CD14-positive monocyte (primary cell): Measurements from ENCODE around the gene RASD1. TPM values are rescaled to one million over a fixed set of nuclear protein-coding genes. Genes with fewer than 3 reads are reported as not detected.

ENCODE experiments used
- DNase-seq, 3 donors: peaks; one replicate each; pipeline ENCODE4 v3.0.0-alpha.2; 2011 to 2022
- H2AFZ ChIP-seq: 2 replicates; pipeline ENCODE4 v1.6.0; 2012; ENCODE audit warnings: mild to moderate bottlenecking, low read depth, low read length, inconsistent platforms; ENCODE audit not compliant: insufficient read depth, poor library complexity, severe bottlenecking
- H3K27ac ChIP-seq, 2 donors: 1 replicate in 1 of 2; 2 replicates in 1 of 2; pipeline ENCODE4 v1.5.1; 2012 to 2013; ENCODE audit warnings: low read length in 2 of 2, control low read depth in 1 of 2, inconsistent platforms in 1 of 2, low read depth in 1 of 2, mild to moderate bottlenecking in 1 of 2
- H3K27me3 ChIP-seq, 2 donors: one replicate each; pipeline versions ENCODE4 v1.6.0 to v1.6.1; 2011 to 2013; ENCODE audit warnings: low read length in 2 of 2; ENCODE audit not compliant: control insufficient read depth in 2 of 2, insufficient read depth in 2 of 2
- H3K36me3 ChIP-seq, 2 donors: replicated peaks in 1 of 2; 1 replicate in 1 of 2; 2 replicates in 1 of 2; pipeline versions ENCODE4 v1.5.1 to v1.6.1; 2012 to 2013; ENCODE audit warnings: low read length in 2 of 2, control low read depth in 1 of 2, inconsistent platforms in 1 of 2, mild to moderate bottlenecking in 1 of 2; ENCODE audit not compliant: insufficient read depth in 2 of 2, control insufficient read depth in 1 of 2
- H3K4me1 ChIP-seq, 2 donors: 1 replicate in 1 of 2; 2 replicates in 1 of 2; pipeline versions ENCODE4 v1.5.1 to v1.6.1; 2012 to 2013; ENCODE audit warnings: low read length in 2 of 2, control low read depth in 1 of 2, inconsistent platforms in 1 of 2, mild to moderate bottlenecking in 1 of 2, moderate library complexity in 1 of 2; ENCODE audit not compliant: insufficient read depth in 2 of 2, control insufficient read depth in 1 of 2
- H3K4me2 ChIP-seq: replicated peaks from 2 replicates; pipeline ENCODE3; 2012; ENCODE audit warnings: low read length, moderate library complexity, mild to moderate bottlenecking; ENCODE audit not compliant: poor library complexity, severe bottlenecking; ENCODE audit errors: extremely low read depth
- H3K4me3 ChIP-seq, 3 experiments: fragments of 200-600 bp in 1 of 3; sonication (generic) in 1 of 3; replicated peaks in 1 of 3; 1 replicate in 2 of 3; 2 replicates in 1 of 3; pipeline ENCODE4 v1.5.1; 2011 to 2013; ENCODE audit warnings: low read length in 3 of 3, mild to moderate bottlenecking in 3 of 3, control low read depth in 2 of 3, low read depth in 2 of 3, inconsistent platforms in 1 of 3, moderate library complexity in 1 of 3
- H3K79me2 ChIP-seq: 2 replicates; pipeline ENCODE4 v1.6.0; 2012; ENCODE audit warnings: mild to moderate bottlenecking, control low read depth, inconsistent platforms, low read length, moderate library complexity; ENCODE audit not compliant: insufficient read depth
- H3K9ac ChIP-seq: 2 replicates; pipeline ENCODE4 v1.6.0; 2017; ENCODE audit warnings: low read length, mild to moderate bottlenecking; ENCODE audit not compliant: insufficient read depth, poor library complexity, severe bottlenecking
- H3K9me3 ChIP-seq, 2 donors: replicated peaks in 1 of 2; 1 replicate in 1 of 2; 2 replicates in 1 of 2; pipeline versions ENCODE4 v1.5.1 to v1.6.1; 2012 to 2013; ENCODE audit warnings: low read length in 2 of 2, control low read depth in 1 of 2; ENCODE audit not compliant: control insufficient read depth in 1 of 2, insufficient read depth in 1 of 2
- H4K20me1 ChIP-seq: 2 replicates; pipeline ENCODE4 v1.6.0; 2012; ENCODE audit warnings: mild to moderate bottlenecking, low read length, control low read depth, moderate library complexity; ENCODE audit not compliant: insufficient read depth
- H3K27ac Mint-ChIP-seq, 7 donors: one replicate each; pipeline ENCODE4 v1.8.0; 2020; ENCODE audit warnings: mild to moderate bottlenecking in 7 of 7, mixed read lengths in 7 of 7, moderate library complexity in 6 of 7, inconsistent platforms in 2 of 7
- H3K27me3 Mint-ChIP-seq, 3 donors: one replicate each; pipeline ENCODE4 v1.8.0; 2021 to 2022; ENCODE audit warnings: low read depth in 3 of 3, mild to moderate bottlenecking in 3 of 3, mixed read lengths in 3 of 3, moderate library complexity in 3 of 3, inconsistent platforms in 1 of 3
- H3K36me3 Mint-ChIP-seq, 2 donors: one replicate each; pipeline ENCODE4 v1.8.0; 2020; ENCODE audit warnings: mixed read lengths in 2 of 2, inconsistent platforms in 1 of 2, mild to moderate bottlenecking in 1 of 2
- H3K4me1 Mint-ChIP-seq: one replicate; pipeline ENCODE4 v1.8.0; 2020; ENCODE audit warnings: mild to moderate bottlenecking, mixed read lengths
- H3K4me3 Mint-ChIP-seq, 2 donors: one replicate each; pipeline ENCODE4 v1.8.0; 2020; ENCODE audit warnings: mild to moderate bottlenecking in 2 of 2, mixed read lengths in 2 of 2, moderate library complexity in 1 of 2
- H3K9me3 Mint-ChIP-seq, 7 donors: one replicate each; pipeline ENCODE4 v1.8.0; 2020 to 2022; ENCODE audit warnings: mixed read lengths in 7 of 7, mild to moderate bottlenecking in 6 of 7, moderate library complexity in 6 of 7, inconsistent platforms in 2 of 7
- CTCF ChIP-seq: fragments of 200-600 bp; IDR thresholded peaks from one replicate; pipeline ENCODE4 v1.8.0; 2022; ENCODE audit warnings: antibody characterized with exemption, mild to moderate bottlenecking
- WGBS: methylation state at CpG from one replicate; pipeline ENCODE4 v1.1.5; 2013; ENCODE audit warnings: missing lambda C conversion rate; ENCODE audit not compliant: insufficient coverage; 5-methylcytosine and 5-hydroxymethylcytosine counted together
- intact Hi-C, 2 donors: fragments of 100-400 bp; cut with micrococcal nuclease; formaldehyde crosslinking; loops; one replicate each; pipeline versions ENCODE4 v1.15.0 to v1.15.1; 2023
- polyA plus RNA-seq, 3 donors: library from polyadenylated mRNA; depleted of rRNA in 1 of 3; unstranded in 2 of 3; stranded (reverse) in 1 of 3; fragments of 300-500 nt in 2 of 3; fragments of >200 nt in 1 of 3; fragmentation: Illumina TruSeq in 2 of 3; gene quantifications; 1 replicate in 2 of 3; 2 replicates in 1 of 3; pipeline ENCODE4 v1.2.3, GENCODE V29; 2012 to 2021

The RASD1 gene
- polyA plus RNA-seq, 3 donors: 0.88 to 12.4 (median 1.3) TPM

- Histone ChIP-seq H3K79me2 (no peaks in the 10 kb centered on the region), H3K4me3 (no peak overlapping the region), H3K4me1 (no peaks in the 10 kb centered on the region), H3K9ac (no peak overlapping the region), H3K4me2 (no peak overlapping the region), H4K20me1 (no peaks in the 10 kb centered on the region), H3K36me3 (no peaks in the 10 kb centered on the region), H3K27ac (no peak overlapping the region), H3K27me3 (no peaks in the 10 kb centered on the region), H2AFZ (no peak overlapping the region), H3K9me3 (no peaks in the 10 kb centered on the region)
- Mint-ChIP-seq H3K27ac (no peak overlapping the region), H3K9me3 (no peaks in the 10 kb centered on the region), H3K36me3 (no peaks in the 10 kb centered on the region), H3K4me1 (no peaks in the 10 kb centered on the region), H3K4me3 (no peak overlapping the region), H3K27me3 (peaks cover 0 to 2% (median 1%) of the 10 kb centered on the region in 3 donors)
- no peak for DNase-seq
- WGBS: 95% methylated on average over 5 of the region's 5 CpGs
- intact Hi-C loops: no loop called here
- no peak for TF ChIP-seq CTCF
These were observed 48.9 kb downstream of the RASD1 start for GRCh38 chr17:17447264-17447663.

DNA sequence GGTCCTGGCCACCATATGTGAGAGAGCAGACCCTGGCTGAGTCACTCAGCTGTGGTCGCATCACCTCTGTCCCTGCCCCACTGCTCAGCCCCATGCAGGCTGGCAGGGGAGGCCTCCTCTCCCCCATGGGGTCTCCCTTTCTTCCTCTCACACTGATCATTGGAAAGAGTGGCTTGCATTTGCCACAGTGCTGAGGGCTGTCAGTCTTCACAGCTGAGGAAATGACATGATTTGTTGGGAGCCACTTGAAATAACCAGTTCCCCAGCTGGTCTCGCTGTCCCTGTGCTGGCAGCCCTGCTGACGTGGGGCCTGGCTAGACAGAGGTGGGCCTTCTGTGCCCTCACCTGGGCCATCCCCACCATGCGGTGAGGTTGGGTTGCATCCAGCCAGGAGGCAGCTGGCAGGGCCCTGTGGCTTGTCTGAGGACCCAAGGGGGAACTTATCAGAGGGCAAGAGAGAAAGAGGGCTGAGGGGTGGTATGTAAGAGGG lies 49.5 kb downstream of the RASD1 start:
- no peak overlapping the region for H3K4me3 ChIP-seq
- H3K36me3 Mint-ChIP-seq: no peaks in the 10 kb centered on the region
- TF ChIP-seq CTCF: no peak
- intact Hi-C loops: no loop called here
- no peak overlapping the region for H3K27ac ChIP-seq
- H3K9ac ChIP-seq: no peak overlapping the region
- peaks cover 0 to 2% (median 1%) of the 10 kb centered on the region in 3 donors for H3K27me3 Mint-ChIP-seq
- H3K4me1 Mint-ChIP-seq: no peaks in the 10 kb centered on the region
- H3K27ac Mint-ChIP-seq: peak overlapping the region in 1 of 7 donors; percentile 81
- H3K36me3 ChIP-seq: no peaks in the 10 kb centered on the region
- H3K4me3 Mint-ChIP-seq: no peak overlapping the region
- no peaks in the 10 kb centered on the region for H4K20me1 ChIP-seq
- DNase-seq: no peak
- no peaks in the 10 kb centered on the region for H3K79me2 ChIP-seq
- H3K9me3 ChIP-seq: no peaks in the 10 kb centered on the region
- H2AFZ ChIP-seq: no peak overlapping the region
- no peaks in the 10 kb centered on the region for H3K4me1 ChIP-seq
- no peaks in the 10 kb centered on the region for H3K9me3 Mint-ChIP-seq
- no peaks in the 10 kb centered on the region for H3K27me3 ChIP-seq
- WGBS: 70% methylated on average over 3 of the region's 4 CpGs
- H3K4me2 ChIP-seq: no peak overlapping the region
